Fibroblast of lung (primary cell): Measurements from ENCODE around the gene RAD23B.

Source experiments
- CTCF ChIP-seq, 2 donors: IDR thresholded peaks in 1 of 2; conservative IDR thresholded peaks in 1 of 2; 1 replicate in 1 of 2; 2 replicates in 1 of 2; pipeline ENCODE4 v1.5.1; 2011 to 2012; ENCODE audit warnings: low read length in 2 of 2, control low read depth in 1 of 2, inconsistent platforms in 1 of 2, low read depth in 1 of 2, mild to moderate bottlenecking in 1 of 2
- EZH2 ChIP-seq: IDR thresholded peaks from 2 replicates; pipeline ENCODE4 v1.5.1; 2012; ENCODE audit warnings: low read length, control low read depth, mild to moderate bottlenecking; ENCODE audit errors: missing control alignments

- TF ChIP-seq CTCF (conservative IDR thresholded peaks at IDR 0.05 in 1 of 2, IDR thresholded peaks at IDR 0.05 in 1 of 2; ENCODE audit: low read depth in 1 of 2, low read length in 2 of 2) (no peak), EZH2 (no peak)
Observed at GRCh38 chr9:107235765-107236442, 47.2 kb upstream of the RAD23B start.
